IMR-90 (cell line): ENCODE data around the gene SYTL1. TPM values are rescaled to one million over a fixed set of nuclear protein-coding genes. Genes with fewer than 3 reads are reported as not detected.

ENCODE experiments used
- ATAC-seq: fragments of 200-7000 bp; cut with Tn5 transposase; 2 replicates; pipeline ENCODE4 v1.9.1; 2020; ENCODE audit warnings: low read depth, mild to moderate bottlenecking, moderate library complexity
- BruUV-seq: library from RNA; stranded (reverse); fragments of 400-500 nt; replicated peaks from 2 replicates; lab custom pipeline; 2021; lab: Mats Ljungman, UMichigan
- CTCF ChIA-PET: fragments of 300-600 bp; formaldehyde crosslinking; extraction: SDS; loops from one replicate; lab custom pipeline; 2021; ENCODE audit warnings: antibody characterized with exemption; lab: Yijun Ruan, JAX
- POLR2A ChIA-PET: fragments of 300-600 bp; sonication (Branson Sonifier 250); formaldehyde crosslinking; loops from one replicate; lab custom pipeline; 2022; ENCODE audit warnings: antibody characterized with exemption; ENCODE audit not compliant: unreplicated experiment; lab: Charles Lee
- DNase-seq: peaks from one replicate; pipeline ENCODE4 v3.0.0; 2013
- H2AFZ ChIP-seq: replicated peaks from 2 replicates; pipeline ENCODE3; 2013; ENCODE audit warnings: low read length, mild to moderate bottlenecking; ENCODE audit not compliant: poor library complexity
- H2AK5ac ChIP-seq: 2 replicates; pipeline ENCODE4 v1.6.1; 2013; ENCODE audit warnings: low read depth, low read length, inconsistent platforms
- H2AK9ac ChIP-seq: replicated peaks from 2 replicates; pipeline ENCODE3; 2013; ENCODE audit warnings: mild to moderate bottlenecking, low read depth, low read length, moderate library complexity; ENCODE audit not compliant: poor library complexity
- H2BK120ac ChIP-seq: 2 replicates; pipeline ENCODE4 v1.6.1; 2013; ENCODE audit warnings: low read depth, low read length, inconsistent platforms
- H2BK15ac ChIP-seq: 3 replicates; pipeline ENCODE4 v1.6.1; 2013; ENCODE audit warnings: low read depth, low read length, inconsistent platforms
- H2BK20ac ChIP-seq: 2 replicates; pipeline ENCODE4 v1.6.1; 2013; ENCODE audit warnings: low read depth, mild to moderate bottlenecking, inconsistent platforms, low read length, moderate library complexity
- H2BK5ac ChIP-seq: 2 replicates; pipeline ENCODE4 v1.6.1; 2013; ENCODE audit warnings: mild to moderate bottlenecking, low read depth, low read length, inconsistent platforms; ENCODE audit not compliant: poor library complexity, severe bottlenecking
- H3K14ac ChIP-seq: replicated peaks from 2 replicates; pipeline ENCODE4 v1.6.1; 2013; ENCODE audit warnings: low read depth, low read length, inconsistent platforms
- H3K18ac ChIP-seq: 2 replicates; pipeline ENCODE4 v1.6.1; 2013; ENCODE audit warnings: low read depth, low read length, control low read depth
- H3K23ac ChIP-seq: 2 replicates; pipeline ENCODE4 v1.6.1; 2013; ENCODE audit warnings: low read depth, low read length, inconsistent platforms
- H3K27ac ChIP-seq: 2 replicates; pipeline ENCODE4 v1.5.1; 2013; ENCODE audit warnings: mild to moderate bottlenecking, control low read depth, low read length; ENCODE audit not compliant: insufficient read depth
- H3K27me3 ChIP-seq: 2 replicates; pipeline ENCODE4 v1.6.1; 2013; ENCODE audit warnings: low read length; ENCODE audit not compliant: control insufficient read depth, insufficient read depth
- H3K36me3 ChIP-seq: 2 replicates; pipeline ENCODE4 v1.6.1; 2013; ENCODE audit warnings: low read length, mixed read lengths; ENCODE audit not compliant: control insufficient read depth, insufficient read depth
- H3K4ac ChIP-seq: 2 replicates; pipeline ENCODE4 v1.6.1; 2013; ENCODE audit warnings: low read depth, low read length, inconsistent platforms
- H3K4me1 ChIP-seq: 2 replicates; pipeline ENCODE4 v1.6.1; 2013; ENCODE audit warnings: low read length, mixed read lengths; ENCODE audit not compliant: control insufficient read depth, insufficient read depth
- H3K4me2 ChIP-seq: 2 replicates; pipeline ENCODE4 v1.6.1; 2013; ENCODE audit warnings: low read depth, mild to moderate bottlenecking, control low read depth, low read length, moderate library complexity
- H3K4me3 ChIP-seq: 2 replicates; pipeline ENCODE4 v1.5.1; 2013; ENCODE audit warnings: low read depth, mild to moderate bottlenecking, control low read depth, low read length, moderate library complexity; ENCODE audit not compliant: insufficient read depth
- H3K56ac ChIP-seq: 2 replicates; pipeline ENCODE4 v1.6.1; 2013; ENCODE audit warnings: low read length, inconsistent platforms; ENCODE audit not compliant: insufficient read depth; ENCODE audit errors: extremely low read depth
- H3K79me1 ChIP-seq, 2 experiments: 2 replicates each; pipeline ENCODE4 v1.6.1; 2013; ENCODE audit warnings: low read length in 2 of 2, inconsistent platforms in 1 of 2, low read depth in 1 of 2
- H3K9ac ChIP-seq: 2 replicates; pipeline ENCODE4 v1.6.1; 2013; ENCODE audit warnings: low read depth, low read length, control low read depth
- H3K9me1 ChIP-seq: 2 replicates; pipeline ENCODE4 v1.6.1; 2013; ENCODE audit warnings: low read length, inconsistent platforms; ENCODE audit not compliant: insufficient read depth
- H3K9me3 ChIP-seq: 2 replicates; pipeline ENCODE4 v1.6.1; 2013; ENCODE audit warnings: low read length; ENCODE audit not compliant: control insufficient read depth, insufficient read depth
- H4K20me1 ChIP-seq: 2 replicates; pipeline ENCODE4 v1.6.1; 2013; ENCODE audit warnings: low read length, inconsistent platforms; ENCODE audit not compliant: insufficient read depth
- H4K5ac ChIP-seq: 2 replicates; pipeline ENCODE4 v1.6.1; 2013; ENCODE audit warnings: mild to moderate bottlenecking, low read depth, low read length, control low read depth
- H4K8ac ChIP-seq, 2 experiments: 2 replicates each; pipeline ENCODE4 v1.6.1; 2013; ENCODE audit warnings: low read depth in 2 of 2, low read length in 2 of 2, control low read depth in 1 of 2, inconsistent platforms in 1 of 2
- H4K91ac ChIP-seq: 2 replicates; pipeline ENCODE4 v1.6.1; 2013; ENCODE audit warnings: low read depth, low read length, inconsistent platforms; ENCODE audit not compliant: insufficient read depth
- MAZ ChIP-seq: IDR thresholded peaks from 2 replicates; pipeline ENCODE4 v1.6.1; 2012; ENCODE audit warnings: low read depth, mild to moderate bottlenecking, low read length, improper control_type of control experiment, moderate library complexity, borderline replicate concordance
- POLR2A ChIP-seq: IDR thresholded peaks from 2 replicates; pipeline ENCODE4 v1.6.1; 2012; ENCODE audit warnings: mild to moderate bottlenecking, low read depth, low read length
- RAD21 ChIP-seq: IDR thresholded peaks from 2 replicates; pipeline ENCODE4 v1.6.1; 2012; ENCODE audit warnings: low read length, improper control_type of control experiment
- WGBS, 2 experiments: methylation state at CpG; one replicate each; pipeline versions ENCODE4 v1.1.5 to v1.1.7; 2013; ENCODE audit warnings: missing lambda C conversion rate in 2 of 2; ENCODE audit not compliant: insufficient read length in 1 of 2; ENCODE audit errors: extremely low coverage in 2 of 2; 5-methylcytosine and 5-hydroxymethylcytosine counted together
- dilution Hi-C: fragments of 300-500 bp; cut with HindIII; formaldehyde crosslinking; loops from one replicate; pipeline ENCODE4 v1.14.3; 2018; ENCODE audit warnings: low sequenced_read_pairs; ENCODE audit not compliant: unreplicated experiment
- in situ Hi-C: fragments of 300-500 bp; cut with MboI; formaldehyde crosslinking; loops from 3 replicates; pipeline ENCODE4 v1.14.3; 2019; ENCODE audit warnings: low sequenced_read_pairs, inconsistent platforms, mixed read lengths
- intact Hi-C: fragments of 100-400 bp; cut with micrococcal nuclease; formaldehyde crosslinking; loops from 2 replicates; pipeline ENCODE4 v1.10.0; 2022
- polyA plus RNA-seq, 3 experiments: library from polyadenylated mRNA; depleted of rRNA; stranded (reverse); fragments of >200 nt; gene quantifications; 2 replicates each; pipeline ENCODE4 v1.2.3, GENCODE V29; 2012; ENCODE audit warnings: low replicate concordance in 1 of 3
- total RNA-seq: library from RNA; depleted of rRNA; stranded (reverse); fragments of >200 nt; gene quantifications from 2 replicates; pipeline ENCODE4 v1.2.3, GENCODE V29; 2012
- TF ChIP-seq, protein P1 (sequence below): fragments of 150-350 bp; IDR thresholded peaks from 2 replicates; pipeline ENCODE4 v1.6.1; 2017; ENCODE audit warnings: mild to moderate bottlenecking, antibody characterized with exemption, low read length, low read depth
- TF ChIP-seq, protein P2 (sequence below): conservative IDR thresholded peaks from 2 replicates; pipeline ENCODE4 v1.5.1; 2012; ENCODE audit warnings: mild to moderate bottlenecking, low read depth, low read length, improper control_type of control experiment

Gene SYTL1
- total and polyA plus RNA-seq, 2 of the 4 experiments (the other 2 are of a cell fraction), result 0.18 to 1.0 TPM

DNA sequence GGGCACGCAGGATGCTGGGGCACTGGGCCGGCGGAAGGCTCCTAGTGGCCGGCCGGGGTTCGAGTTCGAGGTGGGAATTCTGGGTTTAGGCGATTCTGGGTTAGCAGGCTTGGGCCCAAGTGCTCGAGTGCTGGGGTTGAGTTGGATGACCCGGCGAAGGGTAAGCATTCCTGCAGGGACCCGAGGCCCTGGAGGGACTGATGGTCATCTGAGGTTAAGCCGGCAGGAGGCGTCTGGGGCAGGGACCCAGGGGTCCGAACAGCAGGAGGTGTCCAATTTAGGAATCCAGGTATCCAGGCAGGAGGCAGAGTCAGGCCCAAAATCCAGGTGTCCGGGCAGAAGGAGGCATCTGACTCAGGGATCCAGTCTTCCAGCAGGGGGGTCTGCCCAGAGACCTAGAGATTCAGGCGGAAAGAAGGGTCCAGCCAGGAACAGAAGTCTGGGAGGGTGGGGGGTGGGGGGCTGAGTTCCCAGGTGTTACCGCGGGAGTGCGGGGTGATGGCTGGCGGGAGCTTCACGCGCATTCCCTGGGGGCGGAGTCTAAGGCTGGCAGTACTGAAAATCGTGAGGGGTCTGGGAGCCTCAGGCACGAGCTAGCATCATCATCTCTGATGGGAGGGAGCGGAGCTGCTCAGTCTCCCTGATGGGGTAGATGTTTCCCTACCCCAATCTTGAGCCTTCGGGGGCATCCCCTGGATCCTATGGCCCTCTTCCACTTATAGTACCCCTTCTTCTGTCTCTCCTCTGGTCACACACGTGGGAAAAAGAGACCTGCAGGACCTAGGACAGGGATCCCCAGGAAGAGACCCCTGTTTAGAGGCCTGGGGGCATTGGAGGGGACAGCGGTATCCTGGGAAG is 51.2 kb downstream of the SYTL1 start:
- POLR2A ChIA-PET, result no interaction called here
- Histone ChIP-seq H3K9me1 (peaks cover 20% of the 10 kb centered on the region), H3K56ac (peak overlapping the region; percentile 75; the same call in 1 of the 2 replicates), H4K91ac (peak overlapping the region; percentile 77; the same call in 1 of the 2 replicates), H2BK120ac (peak overlapping the region; percentile 52), H3K27me3 (no peaks in the 10 kb centered on the region), H3K23ac (peak overlapping the region; percentile 83), H3K79me1 (peaks cover 0 to 28% of the 10 kb centered on the region in 2 experiments; a peak in 3 of 4 replicates), H3K4me2 (peak overlapping the region; percentile 85), H2BK15ac (0 out of 3 replicates have a peak overlapping the region, but pooled peaks have one; percentile 3), H2BK20ac (no peak overlapping the region), H3K18ac (no peak overlapping the region), H3K27ac (peak overlapping the region; percentile 52; the same call in 1 of the 2 replicates), H4K20me1 (no peaks in the 10 kb centered on the region), H3K14ac (peak overlapping the region; percentile 68), H3K4ac (peak overlapping the region; percentile 68), H2BK5ac (peak overlapping the region; percentile 22), H2AFZ (peak overlapping the region; percentile 98), H4K5ac (no peak overlapping the region), H3K9me3 (no peaks in the 10 kb centered on the region), H2AK5ac (peak overlapping the region; percentile 87), H3K9ac (peak overlapping the region; percentile 60), H2AK9ac (peak overlapping the region; percentile 91), H3K4me3 (peak overlapping the region; percentile 63), H3K36me3 (no peaks in the 10 kb centered on the region; the same call in 1 of the 2 replicates), H4K8ac (peak overlapping the region; percentile 56 to 69; a peak in 3 of 4 replicates), H3K4me1 (peaks cover 15% of the 10 kb centered on the region)
- WGBS, 2 experiments, result 3% methylated on average over 8 of the region's 30 CpGs; no CpG with 5 or more reads in 1 of the 2 experiments
- DNase-seq, result no peak
- dilution Hi-C loops (no loop called here), in situ Hi-C loops (loop anchor here (5.0 to 10.0 kb wide), 2 partner anchors 91 to 288 kb away; no protein-coding TSS in a partner anchor), intact Hi-C loops (loop anchor here (1.0 to 10.0 kb wide), 4 partner anchors 198 to 291 kb away; no protein-coding TSS in a partner anchor)
- TF ChIP-seq MAZ (no peak), POLR2A (no peak), RAD21 (no peak)
- TF ChIP-seq, protein P1, sequence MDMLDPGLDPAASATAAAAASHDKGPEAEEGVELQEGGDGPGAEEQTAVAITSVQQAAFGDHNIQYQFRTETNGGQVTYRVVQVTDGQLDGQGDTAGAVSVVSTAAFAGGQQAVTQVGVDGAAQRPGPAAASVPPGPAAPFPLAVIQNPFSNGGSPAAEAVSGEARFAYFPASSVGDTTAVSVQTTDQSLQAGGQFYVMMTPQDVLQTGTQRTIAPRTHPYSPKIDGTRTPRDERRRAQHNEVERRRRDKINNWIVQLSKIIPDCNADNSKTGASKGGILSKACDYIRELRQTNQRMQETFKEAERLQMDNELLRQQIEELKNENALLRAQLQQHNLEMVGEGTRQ, result no peak
- TF ChIP-seq, protein P2, sequence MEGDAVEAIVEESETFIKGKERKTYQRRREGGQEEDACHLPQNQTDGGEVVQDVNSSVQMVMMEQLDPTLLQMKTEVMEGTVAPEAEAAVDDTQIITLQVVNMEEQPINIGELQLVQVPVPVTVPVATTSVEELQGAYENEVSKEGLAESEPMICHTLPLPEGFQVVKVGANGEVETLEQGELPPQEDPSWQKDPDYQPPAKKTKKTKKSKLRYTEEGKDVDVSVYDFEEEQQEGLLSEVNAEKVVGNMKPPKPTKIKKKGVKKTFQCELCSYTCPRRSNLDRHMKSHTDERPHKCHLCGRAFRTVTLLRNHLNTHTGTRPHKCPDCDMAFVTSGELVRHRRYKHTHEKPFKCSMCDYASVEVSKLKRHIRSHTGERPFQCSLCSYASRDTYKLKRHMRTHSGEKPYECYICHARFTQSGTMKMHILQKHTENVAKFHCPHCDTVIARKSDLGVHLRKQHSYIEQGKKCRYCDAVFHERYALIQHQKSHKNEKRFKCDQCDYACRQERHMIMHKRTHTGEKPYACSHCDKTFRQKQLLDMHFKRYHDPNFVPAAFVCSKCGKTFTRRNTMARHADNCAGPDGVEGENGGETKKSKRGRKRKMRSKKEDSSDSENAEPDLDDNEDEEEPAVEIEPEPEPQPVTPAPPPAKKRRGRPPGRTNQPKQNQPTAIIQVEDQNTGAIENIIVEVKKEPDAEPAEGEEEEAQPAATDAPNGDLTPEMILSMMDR, result peak; percentile 29; the same call in 1 of the 2 replicates
- CTCF ChIA-PET, result interaction anchor here (0.8 to 1.0 kb wide), 2 partner anchors 92 to 164 kb away, joined by 3 read pairs; no protein-coding TSS in a partner anchor
- no peak; the same call in none of the 2 replicates for ATAC-seq
- BruUV-seq, result no TSS peak
